ENCODE data around the gene JAML. TPM values are rescaled to one million over a fixed set of nuclear protein-coding genes. Genes with fewer than 3 reads are reported as not detected.
"Not testable (repeated sequence)": the region's sequence is repeated elsewhere in the genome, so short reads cannot be mapped to it uniquely, and the experiment has no call there.

The JAML gene
- polyA plus RNA-seq, 4 donors, result 4.2 to 33.9 (median 13.3) TPM

DNA sequence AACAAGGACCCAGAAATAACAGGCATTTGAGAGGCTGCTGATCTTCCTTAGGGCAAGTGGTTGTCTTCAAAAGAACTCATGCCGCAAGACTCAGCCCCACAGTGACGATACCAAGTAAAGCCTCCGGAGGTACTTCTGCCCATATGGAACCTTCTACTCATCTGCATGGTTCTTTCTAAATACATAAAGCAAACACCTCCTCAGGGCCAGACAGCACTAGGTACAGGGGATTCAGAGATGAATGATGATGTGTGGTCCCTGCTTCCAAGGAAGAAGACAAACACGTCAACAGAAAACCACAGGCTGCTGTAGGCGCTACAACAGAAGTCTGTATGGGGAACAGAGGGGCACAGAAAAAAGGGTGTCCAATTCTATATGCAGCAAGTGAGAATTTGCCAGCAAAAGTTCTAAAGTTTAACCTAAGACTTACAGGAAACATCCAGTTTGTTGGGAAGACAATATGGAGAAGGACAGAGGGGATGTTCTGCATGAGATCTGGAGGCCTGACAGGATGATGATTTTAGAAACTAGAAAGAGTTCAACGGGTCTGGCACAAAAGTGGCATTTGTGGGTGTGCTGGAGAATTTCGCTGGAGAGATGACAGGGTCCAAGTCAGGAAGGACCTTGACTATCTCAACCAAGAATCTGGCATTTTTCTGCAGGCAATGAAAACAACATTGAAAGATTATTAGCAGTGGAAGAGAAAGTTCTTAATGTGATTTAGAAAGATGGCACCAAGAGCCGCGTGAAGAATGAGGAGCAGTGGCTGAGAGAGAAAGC, 23.7 kb downstream of the JAML start:
- Histone ChIP-seq H3K27ac (ENCODE audit: low read depth in 1 of 3, low read length in 2 of 3) (peak overlapping the region in 1 of 3 donors; percentile 78), H3K36me3 (ENCODE audit: control insufficient read depth in 3 of 3, insufficient read depth in 2 of 3, low read depth in 1 of 3, low read length in 3 of 3) (peaks cover 0 to 2% (median 0%) of the 10 kb centered on the region in 3 donors), H3K4me1 (ENCODE audit: control insufficient read depth in 3 of 3, insufficient read depth in 2 of 3, low read depth in 1 of 3, low read length in 2 of 3) (peaks cover 5 to 77% (median 20%) of the 10 kb centered on the region in 3 donors), H3K4me3 (ENCODE audit: low read depth in 1 of 3, low read length in 3 of 3) (no peak overlapping the region), H3K27me3 (ENCODE audit: control insufficient read depth in 3 of 3, insufficient read depth in 3 of 3, low read length in 3 of 3) (no peaks in the 10 kb centered on the region), H3K9me3 (ENCODE audit: control insufficient read depth in 2 of 2, insufficient read depth in 1 of 2, low read depth in 1 of 2, low read length in 1 of 2) (no peaks in the 10 kb centered on the region)
- 80 to 88% (median 80%) methylated on average over 9 of the region's 9 CpGs for WGBS, 3 donors
- DNase-seq (no peak), FAIRE-seq (no peak)

DNA sequence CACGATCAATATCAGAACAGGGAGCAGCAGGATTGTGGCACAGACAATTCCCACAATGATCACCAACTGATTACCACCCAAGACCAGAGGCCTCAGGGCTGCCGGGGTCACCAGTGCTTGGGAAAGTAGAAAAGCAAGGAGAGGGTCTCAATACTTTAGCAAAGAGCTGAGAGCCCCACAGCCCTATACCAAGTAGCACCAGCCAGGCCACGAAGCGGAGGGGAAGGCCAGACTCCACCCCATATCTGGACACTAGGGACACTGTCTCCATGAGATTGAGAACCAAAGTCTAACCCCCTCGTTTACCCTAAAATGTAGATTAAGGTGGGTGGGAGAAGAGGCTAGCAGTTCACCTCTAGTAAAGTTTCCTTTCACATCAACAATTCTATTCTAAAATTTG, 24.3 kb downstream of the JAML start:
- H3K27ac ChIP-seq (ENCODE audit: low read depth in 1 of 3, low read length in 2 of 3), result no peak overlapping the region
- peaks cover 0 to 2% (median 0%) of the 10 kb centered on the region in 3 donors for H3K36me3 ChIP-seq (ENCODE audit: control insufficient read depth in 3 of 3, insufficient read depth in 2 of 3, low read depth in 1 of 3, low read length in 3 of 3)
- no peaks in the 10 kb centered on the region for H3K27me3 ChIP-seq (ENCODE audit: control insufficient read depth in 3 of 3, insufficient read depth in 3 of 3, low read length in 3 of 3)
- FAIRE-seq, result no peak
- WGBS, 3 donors, result 85 to 88% (median 87%) methylated on average over 5 of the region's 5 CpGs
- no peak overlapping the region for H3K4me3 ChIP-seq (ENCODE audit: low read depth in 1 of 3, low read length in 3 of 3)
- DNase-seq, result no peak
- peaks cover 5 to 74% (median 20%) of the 10 kb centered on the region in 3 donors for H3K4me1 ChIP-seq (ENCODE audit: control insufficient read depth in 3 of 3, insufficient read depth in 2 of 3, low read depth in 1 of 3, low read length in 2 of 3)
- no peaks in the 10 kb centered on the region for H3K9me3 ChIP-seq (ENCODE audit: control insufficient read depth in 2 of 2, insufficient read depth in 1 of 2, low read depth in 1 of 2, low read length in 1 of 2)

DNA sequence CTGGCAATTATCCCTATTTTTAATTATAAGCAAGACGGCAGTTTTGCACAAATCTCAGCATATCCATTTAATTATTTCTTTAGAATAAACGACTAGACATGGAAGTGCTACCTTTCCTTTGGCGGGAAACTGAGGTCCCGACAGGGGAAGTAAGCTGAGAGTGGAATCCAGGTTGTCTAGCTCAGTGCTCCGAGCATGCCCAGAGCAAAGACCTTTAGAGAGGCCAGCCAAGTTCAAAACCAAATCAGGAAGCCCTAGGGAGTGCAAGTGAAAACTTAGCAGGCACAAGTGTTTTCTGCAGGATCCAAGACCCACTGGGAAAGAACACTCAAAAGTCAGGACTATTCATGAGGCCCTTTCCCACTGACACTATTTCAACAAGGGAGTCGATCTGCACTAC, 25.7 kb downstream of the JAML start:
- DNase-seq, result no peak
- H3K36me3 ChIP-seq (ENCODE audit: control insufficient read depth in 3 of 3, insufficient read depth in 2 of 3, low read depth in 1 of 3, low read length in 3 of 3), result no peaks in the 10 kb centered on the region
- H3K9me3 ChIP-seq (ENCODE audit: control insufficient read depth in 2 of 2, insufficient read depth in 1 of 2, low read depth in 1 of 2, low read length in 1 of 2), result no peaks in the 10 kb centered on the region
- H3K4me1 ChIP-seq (ENCODE audit: control insufficient read depth in 3 of 3, insufficient read depth in 2 of 3, low read depth in 1 of 3, low read length in 2 of 3), result peaks cover under 1 to 73% (median 16%) of the 10 kb centered on the region in 3 donors
- no peak overlapping the region for H3K27ac ChIP-seq (ENCODE audit: low read depth in 1 of 3, low read length in 2 of 3)
- H3K27me3 ChIP-seq (ENCODE audit: control insufficient read depth in 3 of 3, insufficient read depth in 3 of 3, low read length in 3 of 3), result no peaks in the 10 kb centered on the region
- H3K4me3 ChIP-seq (ENCODE audit: low read depth in 1 of 3, low read length in 3 of 3), result no peak overlapping the region
- 79 to 90% (median 80%) methylated on average over 6 of the region's 6 CpGs for WGBS, 3 donors
- FAIRE-seq, result no peak

DNA sequence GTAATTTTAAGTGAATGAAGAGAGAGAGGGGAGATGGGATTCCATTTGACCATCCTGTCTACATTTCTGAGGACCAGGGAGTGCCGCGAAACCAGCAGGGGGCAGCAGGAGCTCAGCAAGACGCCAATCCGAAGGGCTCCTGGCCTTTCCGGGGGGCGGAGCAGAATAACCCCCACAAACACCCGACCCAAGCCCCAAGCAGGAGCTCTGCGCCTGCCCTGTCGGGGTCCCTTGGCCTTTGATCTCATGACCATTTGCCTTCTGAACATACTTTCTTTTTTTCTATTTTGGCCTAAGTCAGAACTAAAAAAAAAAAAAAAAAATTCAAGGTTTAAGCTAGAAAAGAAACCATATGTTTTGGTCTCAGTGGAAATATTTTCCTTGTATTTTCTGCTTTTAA, 26.4 kb downstream of the JAML start:
- H3K4me3 ChIP-seq (ENCODE audit: low read depth in 1 of 3, low read length in 3 of 3), result no peak overlapping the region
- peak overlapping the region in 1 of 3 donors; percentile 22 for H3K27ac ChIP-seq (ENCODE audit: low read depth in 1 of 3, low read length in 2 of 3)
- H3K4me1 ChIP-seq (ENCODE audit: control insufficient read depth in 3 of 3, insufficient read depth in 2 of 3, low read depth in 1 of 3, low read length in 2 of 3), result peaks cover 0 to 68% (median 12%) of the 10 kb centered on the region in 3 donors

DNA sequence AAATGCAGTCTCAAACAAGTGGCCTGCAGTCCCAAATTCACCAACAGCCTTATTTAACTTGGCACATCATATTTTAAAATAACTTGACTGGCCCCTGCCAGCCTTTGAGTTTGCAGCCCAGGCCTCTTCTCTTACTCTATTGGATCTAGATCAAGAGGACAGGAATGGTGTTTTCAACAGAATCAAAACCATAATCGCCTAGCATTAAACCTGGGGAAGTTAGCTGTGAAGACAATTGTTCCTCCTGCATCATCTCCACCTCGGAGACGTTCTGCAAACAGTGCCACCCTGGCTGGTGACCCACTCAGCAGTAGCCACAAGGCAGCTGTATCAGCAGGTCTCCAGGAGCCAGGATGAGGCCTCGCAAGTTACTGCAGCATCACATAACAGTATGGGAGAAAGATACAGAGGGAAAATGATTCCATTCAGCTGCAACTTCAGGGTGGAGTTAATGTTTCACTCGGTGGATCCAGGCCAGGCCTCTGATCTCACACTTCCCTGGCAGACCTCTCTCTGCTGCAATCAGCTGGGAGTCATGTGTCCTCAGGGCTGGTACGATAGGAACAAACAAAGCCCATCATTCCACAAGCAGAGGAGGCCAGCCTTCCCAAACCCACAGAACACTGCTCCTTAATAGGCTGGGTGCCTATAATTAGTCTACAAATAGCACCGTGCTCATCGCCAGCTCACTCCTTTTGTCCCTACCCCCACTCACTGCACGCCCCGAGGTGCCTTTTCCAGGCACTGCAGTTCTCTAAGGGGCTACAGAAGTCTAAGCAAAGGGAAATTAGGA, 29.8 kb downstream of the JAML start:
- FAIRE-seq, result no peak

More for the DNA sequence above, 26.4 kb downstream of the JAML start:
- Histone ChIP-seq H3K36me3 (ENCODE audit: control insufficient read depth in 3 of 3, insufficient read depth in 2 of 3, low read depth in 1 of 3, low read length in 3 of 3) (no peaks in the 10 kb centered on the region), H3K27me3 (ENCODE audit: control insufficient read depth in 3 of 3, insufficient read depth in 3 of 3, low read length in 3 of 3) (no peaks in the 10 kb centered on the region), H3K9me3 (ENCODE audit: control insufficient read depth in 2 of 2, insufficient read depth in 1 of 2, low read depth in 1 of 2, low read length in 1 of 2) (no peaks in the 10 kb centered on the region)
- FAIRE-seq, result no peak
- 1% methylated on average over 8 to 9 of the region's 9 CpGs for WGBS, 3 donors
- DNase-seq, result peak; percentile 70 to 88

DNA sequence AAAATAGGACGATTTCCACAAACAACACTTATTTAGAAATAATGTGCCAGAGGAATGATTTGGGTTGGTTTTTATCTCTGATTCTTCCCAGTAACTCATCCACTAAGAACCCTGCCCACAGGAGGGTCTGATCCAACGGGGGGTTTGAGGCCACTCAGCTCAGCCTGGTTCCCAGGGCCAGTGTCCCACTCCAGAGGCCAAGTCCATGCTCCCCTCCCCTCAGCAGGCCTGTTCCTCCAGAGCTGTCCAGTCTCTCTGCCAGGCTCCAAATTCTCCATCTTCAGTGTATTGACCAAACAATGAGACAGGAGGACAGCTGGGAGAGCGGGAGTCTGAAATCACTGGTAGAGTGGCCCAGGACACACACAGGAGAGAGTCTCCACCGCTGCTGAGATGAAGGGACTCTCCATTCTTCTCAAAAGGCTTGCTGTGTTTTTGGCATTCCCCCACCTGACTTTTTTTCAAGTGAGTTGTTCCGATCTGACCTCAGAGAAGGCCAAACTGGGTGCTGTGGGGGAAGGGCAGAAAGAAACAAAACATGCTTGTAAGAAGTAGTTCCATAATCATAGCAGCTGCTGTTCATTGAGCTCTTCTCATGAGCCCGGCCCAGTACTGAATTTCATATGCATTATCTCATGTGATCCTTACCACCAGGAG, 30.8 kb downstream of the JAML start:
- Histone ChIP-seq H3K27ac (ENCODE audit: low read depth in 1 of 3, low read length in 2 of 3) (no peak overlapping the region), H3K4me3 (ENCODE audit: low read depth in 1 of 3, low read length in 3 of 3) (no peak overlapping the region), H3K27me3 (ENCODE audit: control insufficient read depth in 3 of 3, insufficient read depth in 3 of 3, low read length in 3 of 3) (no peaks in the 10 kb centered on the region), H3K4me1 (ENCODE audit: control insufficient read depth in 3 of 3, insufficient read depth in 2 of 3, low read depth in 1 of 3, low read length in 2 of 3) (peaks cover 0 to 41% (median 0%) of the 10 kb centered on the region in 3 donors), H3K9me3 (ENCODE audit: control insufficient read depth in 2 of 2, insufficient read depth in 1 of 2, low read depth in 1 of 2, low read length in 1 of 2) (peaks cover 0 to 12% of the 10 kb centered on the region in 2 donors), H3K36me3 (ENCODE audit: control insufficient read depth in 3 of 3, insufficient read depth in 2 of 3, low read depth in 1 of 3, low read length in 3 of 3) (no peaks in the 10 kb centered on the region)
- 65 to 73% (median 68%) methylated on average over 6 of the region's 6 CpGs for WGBS, 3 donors
- DNase-seq, result no peak
- no peak for FAIRE-seq

More for the DNA sequence above, 29.8 kb downstream of the JAML start:
- H3K9me3 ChIP-seq (ENCODE audit: control insufficient read depth in 2 of 2, insufficient read depth in 1 of 2, low read depth in 1 of 2, low read length in 1 of 2), result peaks cover 0 to 12% of the 10 kb centered on the region in 2 donors
- no peaks in the 10 kb centered on the region for H3K36me3 ChIP-seq (ENCODE audit: control insufficient read depth in 3 of 3, insufficient read depth in 2 of 3, low read depth in 1 of 3, low read length in 3 of 3)
- H3K27ac ChIP-seq (ENCODE audit: low read depth in 1 of 3, low read length in 2 of 3), result peak overlapping the region in 2 of 3 donors; percentile 62 to 72
- 14 to 37% (median 24%) methylated on average over 10 of the region's 10 CpGs for WGBS, 3 donors
- H3K4me3 ChIP-seq (ENCODE audit: low read depth in 1 of 3, low read length in 3 of 3), result no peak overlapping the region
- H3K27me3 ChIP-seq (ENCODE audit: control insufficient read depth in 3 of 3, insufficient read depth in 3 of 3, low read length in 3 of 3), result no peaks in the 10 kb centered on the region
- DNase-seq, result peak; percentile 92
- peaks cover 0 to 44% (median 0%) of the 10 kb centered on the region in 3 donors for H3K4me1 ChIP-seq (ENCODE audit: control insufficient read depth in 3 of 3, insufficient read depth in 2 of 3, low read depth in 1 of 3, low read length in 2 of 3)

DNA sequence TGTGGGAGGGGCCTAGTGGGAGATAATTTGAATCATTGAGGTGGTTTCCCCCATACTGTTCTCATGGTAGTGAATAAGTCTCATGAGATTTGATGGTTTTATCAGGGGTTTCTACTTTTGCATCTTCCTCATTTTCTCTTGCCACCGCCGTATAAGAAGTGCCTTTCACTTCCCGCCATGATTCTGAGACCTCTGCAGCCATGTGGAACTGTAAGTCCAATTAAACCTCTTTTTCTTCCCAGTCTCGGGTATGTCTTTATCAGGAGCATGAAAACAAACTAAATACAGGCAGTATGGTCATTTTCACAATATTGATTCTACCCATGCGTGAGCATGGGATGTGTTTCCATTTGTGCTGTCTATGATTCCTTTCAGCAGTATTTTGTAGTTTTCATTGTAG, 32.0 kb downstream of the JAML start:
- FAIRE-seq; H3K4me3 ChIP-seq (ENCODE audit: low read depth in 1 of 3, low read length in 3 of 3); H3K27me3 ChIP-seq (ENCODE audit: control insufficient read depth in 3 of 3, insufficient read depth in 3 of 3, low read length in 3 of 3); DNase-seq; H3K36me3 ChIP-seq (ENCODE audit: control insufficient read depth in 3 of 3, insufficient read depth in 2 of 3, low read depth in 1 of 3, low read length in 3 of 3); H3K27ac ChIP-seq (ENCODE audit: low read depth in 1 of 3, low read length in 2 of 3): not testable (repeated sequence)
- peaks cover 0 to 31% (median 0%) of the 10 kb centered on the region in 3 donors for H3K4me1 ChIP-seq (ENCODE audit: control insufficient read depth in 3 of 3, insufficient read depth in 2 of 3, low read depth in 1 of 3, low read length in 2 of 3)
- WGBS, 3 donors, result 87 to 94% (median 91%) methylated on average over 5 of the region's 5 CpGs
- H3K9me3 ChIP-seq (ENCODE audit: control insufficient read depth in 2 of 2, insufficient read depth in 1 of 2, low read depth in 1 of 2, low read length in 1 of 2), result peaks cover 0 to 12% of the 10 kb centered on the region in 2 donors

DNA sequence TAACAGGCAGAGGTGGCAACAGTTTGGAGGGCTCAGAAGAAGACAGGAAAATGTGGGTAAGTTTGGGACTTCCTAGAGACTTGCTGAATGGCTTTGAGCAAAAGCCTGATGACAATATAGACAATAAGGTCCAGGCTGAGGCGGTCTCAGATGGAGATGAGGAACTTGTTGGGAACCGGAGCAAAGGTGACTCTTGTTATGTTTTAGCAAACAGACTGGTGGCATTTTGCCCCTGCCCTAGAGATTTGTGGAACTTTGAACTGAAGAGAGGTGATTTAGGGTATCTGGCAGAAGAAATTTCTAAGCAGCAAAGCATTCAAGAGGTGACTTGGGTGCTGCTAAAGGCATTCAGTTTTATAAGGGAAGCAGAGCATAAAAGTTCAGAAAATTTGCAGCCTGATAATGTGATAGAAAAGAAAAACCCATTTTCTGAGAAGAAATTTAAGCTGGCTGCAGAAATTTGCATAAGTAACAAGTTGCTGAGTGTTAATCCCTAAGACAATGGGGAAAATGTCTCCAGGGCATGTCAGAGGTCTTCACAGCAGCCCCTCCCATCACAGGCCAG, 33.8 kb downstream of the JAML start:
- H3K27ac ChIP-seq (ENCODE audit: low read depth in 1 of 3, low read length in 2 of 3); H3K27me3 ChIP-seq (ENCODE audit: control insufficient read depth in 3 of 3, insufficient read depth in 3 of 3, low read length in 3 of 3); H3K36me3 ChIP-seq (ENCODE audit: control insufficient read depth in 3 of 3, insufficient read depth in 2 of 3, low read depth in 1 of 3, low read length in 3 of 3); H3K4me3 ChIP-seq (ENCODE audit: low read depth in 1 of 3, low read length in 3 of 3); FAIRE-seq; DNase-seq: not testable (repeated sequence)
- 25 to 51% (median 50%) methylated on average over 2 of the region's 2 CpGs for WGBS, 3 donors
- Histone ChIP-seq H3K4me1 (ENCODE audit: control insufficient read depth in 3 of 3, insufficient read depth in 2 of 3, low read depth in 1 of 3, low read length in 2 of 3) (peaks cover 0 to 17% (median 0%) of the 10 kb centered on the region in 3 donors), H3K9me3 (ENCODE audit: control insufficient read depth in 2 of 2, insufficient read depth in 1 of 2, low read depth in 1 of 2, low read length in 1 of 2) (peaks cover 0 to 12% of the 10 kb centered on the region in 2 donors)
